Uterus (tissue), 2 donors: Measurements from ENCODE around the gene TREML2.

ENCODE experiments used
- CTCF ChIP-seq, 4 experiments: fragments of 200-600 bp in 2 of 4; fragments of 450-650 bp in 2 of 4; sonication (generic) in 2 of 4; IDR thresholded peaks; one replicate each; pipeline ENCODE4 v1.5.1; 2016 to 2019; ENCODE audit warnings: antibody characterized with exemption in 4 of 4, mild to moderate bottlenecking in 2 of 4, moderate library complexity in 1 of 4
- POLR2A ChIP-seq, 2 donors: fragments of 450-650 bp; IDR thresholded peaks; one replicate each; pipeline ENCODE4 v1.6.1; 2016; ENCODE audit warnings: antibody characterized with exemption in 2 of 2, mild to moderate bottlenecking in 1 of 2, moderate library complexity in 1 of 2

GRCh38 chr6:41190791-41191190, 10.2 kb downstream of the TREML2 start:
- TF ChIP-seq CTCF (IDR thresholded peaks at IDR 0.05) (no peak), POLR2A (IDR thresholded peaks at IDR 0.05) (no peak)
